Dendritic cell treated with granulocyte-macrophage colony-stimulating factor and Interleukin-4, amounts not matched to agents 40 ng/mL and 50 ng/mL, for 4 days (primary cell): ENCODE data around the gene NLGN1.

Experiments
- H3K27ac Mint-ChIP-seq: one replicate; pipeline ENCODE4 v1.8.0; 2022; ENCODE audit warnings: mild to moderate bottlenecking, mixed read lengths
- H3K27me3 Mint-ChIP-seq: one replicate; pipeline ENCODE4 v1.8.0; 2022; ENCODE audit warnings: mild to moderate bottlenecking, mixed read lengths
- H3K36me3 Mint-ChIP-seq: one replicate; pipeline ENCODE4 v1.8.0; 2022; ENCODE audit warnings: low read depth, mixed read lengths
- H3K4me1 Mint-ChIP-seq: one replicate; pipeline ENCODE4 v1.8.0; 2022; ENCODE audit warnings: low read depth, mixed read lengths
- H3K4me3 Mint-ChIP-seq: one replicate; pipeline ENCODE4 v1.8.0; 2022; ENCODE audit warnings: mild to moderate bottlenecking, moderate library complexity, mixed read lengths
- H3K9me3 Mint-ChIP-seq: one replicate; pipeline ENCODE4 v1.8.0; 2022; ENCODE audit warnings: mixed read lengths
- intact Hi-C: fragments of 100-400 bp; cut with micrococcal nuclease; formaldehyde crosslinking; loops from one replicate; pipeline ENCODE4 v1.15.0; 2022

The NLGN1 gene

DNA sequence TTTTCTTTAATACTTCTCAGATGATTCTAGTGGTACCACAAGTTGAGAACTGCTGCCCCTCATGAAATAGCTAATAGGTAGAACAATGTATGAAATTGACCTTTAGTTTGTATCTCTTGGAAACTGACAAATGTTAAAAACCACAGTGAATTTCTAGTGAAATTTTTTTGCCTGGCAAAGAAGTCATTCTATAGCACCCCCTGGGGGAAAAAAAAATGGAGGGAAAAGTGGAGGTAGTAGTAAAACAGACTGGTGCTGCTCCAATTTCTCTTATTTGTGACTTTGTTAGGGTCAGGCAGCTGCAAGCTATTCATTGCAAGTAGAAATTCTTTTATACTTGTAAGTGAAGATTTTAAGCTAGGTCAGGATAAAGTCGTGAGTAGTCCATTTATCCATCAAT lies 605.0 kb downstream of the NLGN1 start:
- Mint-ChIP-seq H3K36me3 (no peaks in the 10 kb centered on the region), H3K4me3 (no peak overlapping the region), H3K4me1 (no peaks in the 10 kb centered on the region), H3K9me3 (no peaks in the 10 kb centered on the region), H3K27ac (no peak overlapping the region), H3K27me3 (no peaks in the 10 kb centered on the region)
- intact Hi-C loops = no loop called here

- peaks cover 17% of the 10 kb centered on the region for H3K9me3 Mint-ChIP-seq
- H3K36me3 Mint-ChIP-seq = no peaks in the 10 kb centered on the region
- intact Hi-C loops = no loop called here
- H3K4me3 Mint-ChIP-seq = no peak overlapping the region
- no peaks in the 10 kb centered on the region for H3K27me3 Mint-ChIP-seq
- H3K27ac Mint-ChIP-seq = no peak overlapping the region
- no peaks in the 10 kb centered on the region for H3K4me1 Mint-ChIP-seq
Observed at GRCh38 chr3:174010907-174011306, 613.4 kb downstream of the NLGN1 start.

DNA sequence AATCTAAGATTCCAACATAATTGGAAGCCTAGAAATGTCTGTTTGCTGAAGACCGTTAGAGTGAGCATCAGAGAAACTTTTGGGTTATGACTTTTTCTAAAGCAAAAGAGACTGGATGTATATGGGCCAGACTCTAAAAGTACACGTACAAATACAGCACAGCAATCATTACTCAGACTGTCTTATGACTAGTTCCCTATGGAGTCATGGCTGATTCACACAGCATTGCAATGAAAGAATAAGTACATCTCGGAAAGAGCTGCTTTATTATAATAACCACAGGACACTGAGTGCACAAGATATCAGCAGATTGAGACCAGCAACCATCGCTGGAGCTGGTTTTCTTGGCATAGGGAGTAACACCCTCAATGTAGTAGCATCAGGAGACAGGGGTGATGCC lies 618.6 kb downstream of the NLGN1 start:
- Mint-ChIP-seq H3K36me3 (no peaks in the 10 kb centered on the region), H3K27me3 (no peaks in the 10 kb centered on the region), H3K4me1 (no peaks in the 10 kb centered on the region), H3K27ac (no peak overlapping the region), H3K4me3 (no peak overlapping the region), H3K9me3 (peaks cover 30% of the 10 kb centered on the region)
- intact Hi-C loops = no loop called here

DNA sequence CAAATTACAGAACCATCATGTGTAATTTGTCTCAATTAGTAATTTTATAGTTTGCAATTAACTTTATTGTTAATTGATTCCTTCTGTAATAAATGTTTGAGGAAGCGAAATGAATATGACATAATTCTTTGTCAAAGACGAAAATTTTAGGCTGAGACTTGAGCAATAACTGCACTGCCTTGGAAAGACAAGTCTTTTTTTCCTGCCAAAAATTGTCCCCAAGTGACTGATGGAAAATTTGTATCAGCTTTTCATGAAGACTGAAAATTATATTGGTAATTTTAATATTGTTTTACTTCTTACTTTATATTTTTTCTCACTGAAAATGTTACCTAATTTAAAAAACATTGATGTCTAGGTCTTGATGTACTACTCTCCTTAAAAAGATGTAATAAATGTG lies 622.6 kb downstream of the NLGN1 start:
- Mint-ChIP-seq H3K27ac (no peak overlapping the region), H3K27me3 (no peaks in the 10 kb centered on the region), H3K4me3 (no peak overlapping the region), H3K9me3 (peaks cover 13% of the 10 kb centered on the region), H3K36me3 (no peaks in the 10 kb centered on the region), H3K4me1 (no peaks in the 10 kb centered on the region)
- intact Hi-C loops = no loop called here

GRCh38 chr3:174023421-174023820 lies 625.9 kb downstream of the NLGN1 start:
- H3K36me3 Mint-ChIP-seq = no peaks in the 10 kb centered on the region
- H3K9me3 Mint-ChIP-seq = peaks cover 11% of the 10 kb centered on the region
- no peak overlapping the region for H3K4me3 Mint-ChIP-seq
- no peak overlapping the region for H3K27ac Mint-ChIP-seq
- H3K27me3 Mint-ChIP-seq = no peaks in the 10 kb centered on the region
- no peaks in the 10 kb centered on the region for H3K4me1 Mint-ChIP-seq
- intact Hi-C loops = no loop called here

GRCh38 chr3:174028673-174029072 lies 631.1 kb downstream of the NLGN1 start:
- no peaks in the 10 kb centered on the region for H3K27me3 Mint-ChIP-seq
- no peak overlapping the region for H3K27ac Mint-ChIP-seq
- H3K36me3 Mint-ChIP-seq = no peaks in the 10 kb centered on the region
- intact Hi-C loops = no loop called here
- no peak overlapping the region for H3K4me3 Mint-ChIP-seq
- H3K9me3 Mint-ChIP-seq = peaks cover 35% of the 10 kb centered on the region
- no peaks in the 10 kb centered on the region for H3K4me1 Mint-ChIP-seq

GRCh38 chr3:174035328-174035886 lies 637.9 kb downstream of the NLGN1 start:
- Mint-ChIP-seq H3K27me3 (no peaks in the 10 kb centered on the region), H3K27ac (no peak overlapping the region), H3K4me1 (no peaks in the 10 kb centered on the region), H3K36me3 (no peaks in the 10 kb centered on the region), H3K4me3 (no peak overlapping the region), H3K9me3 (peaks cover 23% of the 10 kb centered on the region)
- intact Hi-C loops = no loop called here

GRCh38 chr3:174046311-174046710 lies 648.8 kb downstream of the NLGN1 start:
- H3K4me1 Mint-ChIP-seq = no peaks in the 10 kb centered on the region
- intact Hi-C loops = no loop called here
- H3K36me3 Mint-ChIP-seq = no peaks in the 10 kb centered on the region
- no peak overlapping the region for H3K4me3 Mint-ChIP-seq
- H3K27ac Mint-ChIP-seq = no peak overlapping the region
- peaks cover 39% of the 10 kb centered on the region for H3K9me3 Mint-ChIP-seq
- H3K27me3 Mint-ChIP-seq = no peaks in the 10 kb centered on the region

DNA sequence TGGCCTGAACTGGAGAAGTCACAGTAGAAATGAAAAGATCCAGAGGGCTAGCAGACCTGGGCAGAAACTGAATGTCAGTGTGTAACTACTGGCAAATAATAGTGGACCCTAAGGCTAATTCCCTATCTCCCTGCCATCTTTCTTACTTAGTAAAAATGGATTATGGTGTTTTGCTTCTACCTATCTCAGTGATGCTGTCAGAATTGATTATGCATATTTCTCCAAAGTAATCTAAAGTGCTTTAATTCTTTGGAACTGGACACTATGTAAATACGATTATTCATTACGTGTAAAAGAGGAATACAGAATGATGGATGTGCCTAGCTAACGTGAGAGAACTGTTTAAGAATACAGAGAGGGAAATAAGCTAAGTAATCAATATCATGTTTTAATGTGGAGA lies 651.9 kb downstream of the NLGN1 start:
- Mint-ChIP-seq H3K4me3 (no peak overlapping the region), H3K36me3 (no peaks in the 10 kb centered on the region), H3K9me3 (peaks cover 23% of the 10 kb centered on the region), H3K27me3 (no peaks in the 10 kb centered on the region), H3K27ac (no peak overlapping the region), H3K4me1 (no peaks in the 10 kb centered on the region)
- intact Hi-C loops = no loop called here

DNA sequence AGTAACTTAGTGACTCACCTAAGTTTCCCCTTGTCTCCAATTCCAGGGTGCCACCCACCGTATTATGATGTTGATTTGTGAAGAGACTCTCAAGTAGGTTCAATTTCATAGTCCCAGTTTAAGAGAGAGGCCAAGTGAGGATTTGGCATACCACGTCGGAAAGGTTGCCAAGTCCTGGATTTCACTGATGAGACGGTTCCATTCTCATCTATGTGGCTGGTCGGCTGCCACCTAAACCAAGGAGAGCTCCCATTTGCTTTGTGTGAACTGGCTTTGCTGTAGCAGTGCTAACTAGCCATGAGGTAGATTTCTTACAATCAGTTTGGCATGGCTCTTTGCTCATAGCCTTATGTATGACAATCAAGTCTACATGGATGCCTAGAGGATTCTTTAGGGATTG lies 653.6 kb downstream of the NLGN1 start:
- Mint-ChIP-seq H3K27ac (no peak overlapping the region), H3K9me3 (peaks cover 17% of the 10 kb centered on the region), H3K36me3 (no peaks in the 10 kb centered on the region), H3K27me3 (no peaks in the 10 kb centered on the region), H3K4me1 (no peaks in the 10 kb centered on the region), H3K4me3 (no peak overlapping the region)
- intact Hi-C loops = no loop called here

GRCh38 chr3:174058804-174059203 lies 661.3 kb downstream of the NLGN1 start:
- H3K9me3 Mint-ChIP-seq = peaks cover 44% of the 10 kb centered on the region
- no peaks in the 10 kb centered on the region for H3K36me3 Mint-ChIP-seq
- intact Hi-C loops = no loop called here
- no peaks in the 10 kb centered on the region for H3K4me1 Mint-ChIP-seq
- H3K27ac Mint-ChIP-seq = no peak overlapping the region
- no peak overlapping the region for H3K4me3 Mint-ChIP-seq
- no peaks in the 10 kb centered on the region for H3K27me3 Mint-ChIP-seq

GRCh38 chr3:174060431-174060830 lies 662.9 kb downstream of the NLGN1 start:
- intact Hi-C loops = no loop called here
- peaks cover 43% of the 10 kb centered on the region for H3K9me3 Mint-ChIP-seq
- no peak overlapping the region for H3K4me3 Mint-ChIP-seq
- H3K36me3 Mint-ChIP-seq = no peaks in the 10 kb centered on the region
- H3K27ac Mint-ChIP-seq = no peak overlapping the region
- no peaks in the 10 kb centered on the region for H3K27me3 Mint-ChIP-seq
- H3K4me1 Mint-ChIP-seq = no peaks in the 10 kb centered on the region

GRCh38 chr3:174061162-174061561 lies 663.6 kb downstream of the NLGN1 start:
- Mint-ChIP-seq H3K27me3 (no peaks in the 10 kb centered on the region), H3K4me1 (no peaks in the 10 kb centered on the region), H3K36me3 (no peaks in the 10 kb centered on the region), H3K27ac (no peak overlapping the region), H3K4me3 (no peak overlapping the region), H3K9me3 (peaks cover 43% of the 10 kb centered on the region)
- intact Hi-C loops = no loop called here

DNA sequence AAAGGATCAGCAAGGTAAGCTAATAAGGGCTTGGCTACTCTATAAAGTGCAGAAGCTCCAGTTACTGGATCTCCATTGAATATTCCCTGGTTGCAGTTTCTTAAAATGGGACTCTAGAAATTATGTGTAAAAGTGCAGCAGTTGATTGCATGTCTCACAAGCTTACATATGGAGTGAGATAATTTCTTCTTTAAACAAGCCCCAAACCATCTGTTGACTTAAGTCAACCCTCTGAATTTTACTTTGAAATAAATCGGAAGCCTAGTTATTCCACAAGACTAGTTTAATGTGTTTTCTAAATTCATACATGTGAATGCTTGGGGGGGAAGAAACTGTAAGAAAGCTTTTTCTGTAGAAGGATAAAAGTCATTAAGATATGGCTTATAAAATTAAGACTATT lies 664.2 kb downstream of the NLGN1 start:
- peaks cover 43% of the 10 kb centered on the region for H3K9me3 Mint-ChIP-seq

DNA sequence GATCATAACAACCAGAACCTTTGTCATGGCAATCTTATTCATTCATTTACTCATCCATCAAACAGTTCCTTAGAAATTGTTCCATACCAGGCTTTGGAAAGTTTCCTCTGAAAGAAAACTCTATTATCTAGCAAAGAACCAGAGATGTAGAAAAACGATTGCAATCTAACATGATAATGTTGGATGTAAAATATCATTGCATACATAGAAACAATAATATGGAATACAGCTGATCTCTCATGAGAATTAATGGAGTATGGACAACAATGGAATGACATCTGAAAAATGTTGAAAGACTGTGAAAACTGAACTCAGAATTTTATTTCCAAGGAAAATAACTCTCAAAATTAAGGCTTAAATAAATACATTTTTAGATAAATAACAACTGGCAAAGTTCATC lies 665.4 kb downstream of the NLGN1 start:
- Mint-ChIP-seq H3K4me1 (no peaks in the 10 kb centered on the region), H3K36me3 (no peaks in the 10 kb centered on the region), H3K9me3 (peaks cover 34% of the 10 kb centered on the region), H3K4me3 (no peak overlapping the region), H3K27me3 (no peaks in the 10 kb centered on the region), H3K27ac (no peak overlapping the region)
- intact Hi-C loops = no loop called here

More for the DNA sequence above, 664.2 kb downstream of the NLGN1 start:
- intact Hi-C loops = no loop called here
- Mint-ChIP-seq H3K4me1 (no peaks in the 10 kb centered on the region), H3K36me3 (no peaks in the 10 kb centered on the region), H3K27me3 (no peaks in the 10 kb centered on the region), H3K27ac (no peak overlapping the region), H3K4me3 (no peak overlapping the region)
